ENCODE results near the gene MEX3A. TPM values are rescaled to one million over a fixed set of nuclear protein-coding genes. Genes with fewer than 3 reads are reported as not detected.

MEX3A gene
- total RNA-seq, 1 experiment from 2014 or later: 68.0 TPM

- Histone ChIP-seq H2BK12ac (ENCODE audit: insufficient read length, low read depth, low read length) (no peak overlapping the region), H3K4ac (ENCODE audit: low read depth, low read length) (no peak overlapping the region), H2AFZ (ENCODE audit: low read length) (no peak overlapping the region), H4K5ac (ENCODE audit: insufficient read length, low read depth, low read length) (no peak overlapping the region), H3K23me2 (ENCODE audit: insufficient read length, low read depth, low read length, poor library complexity, severe bottlenecking) (peaks cover 4% of the 10 kb centered on the region), H2BK20ac (ENCODE audit: low read depth, low read length, poor library complexity, severe bottlenecking) (no peak overlapping the region), H2AK5ac (ENCODE audit: insufficient read length, low read length) (no peak overlapping the region), H3K4me2 (ENCODE audit: insufficient read depth, insufficient read length, low read length) (no peak overlapping the region), H2BK5ac (ENCODE audit: insufficient read length, low read length) (no peak overlapping the region), H3K9ac (ENCODE audit: extremely low read depth, insufficient read length, low read length) (no peak overlapping the region), H3K56ac (ENCODE audit: insufficient read length, low read depth, low read length) (no peak overlapping the region), H3K23ac (ENCODE audit: insufficient read length, low read depth, low read length) (no peak overlapping the region), H3K14ac (ENCODE audit: insufficient read depth, low read length) (no peak overlapping the region), H4K91ac (ENCODE audit: insufficient read length, low read depth, low read length) (no peak overlapping the region), H4K8ac (replicated peaks; ENCODE audit: insufficient read length, low read depth, low read length) (no peak overlapping the region), H3K27me3 (ENCODE audit: insufficient read depth, low read length) (no peaks in the 10 kb centered on the region), H2BK120ac (ENCODE audit: low read depth, low read length, poor library complexity, severe bottlenecking) (no peak overlapping the region), H3K27ac (ENCODE audit: insufficient read length, low read depth, low read length) (no peak overlapping the region), H3K18ac (ENCODE audit: insufficient read length, low read depth, low read length) (no peak overlapping the region), H4K20me1 (ENCODE audit: control insufficient read depth, insufficient read depth, insufficient read length) (no peaks in the 10 kb centered on the region), H3K79me1 (ENCODE audit: insufficient read depth, low read depth, low read length, poor library complexity, severe bottlenecking) (no peaks in the 10 kb centered on the region), H3T11ph (ENCODE audit: low read length) (no peak overlapping the region), H3K4me1 (ENCODE audit: insufficient read depth, low read length) (no peaks in the 10 kb centered on the region), H2BK15ac (ENCODE audit: low read depth, low read length) (no peak overlapping the region), H3K79me2 (ENCODE audit: insufficient read depth, low read length) (no peaks in the 10 kb centered on the region), H3K9me3 (ENCODE audit: control insufficient read depth, low read depth, low read length) (no peaks in the 10 kb centered on the region)
- no peak for TF ChIP-seq CTCF (conservative IDR thresholded peaks at IDR 0.05)
- DNase-seq: no peak
- Mint-ChIP-seq H3K27ac (peak overlapping the region in 1 of 3 experiments; percentile 55; a peak in 2 of 7 replicates), H3K36me3 (ENCODE audit: insufficient read depth in 1 of 3, low read depth in 3 of 3) (peaks cover 6 to 16% (median 14%) of the 10 kb centered on the region in 3 experiments; a peak in 5 of 7 replicates), H3K9me3 (no peaks in the 10 kb centered on the region; a peak in 1 of 5 replicates), H3K4me1 (peaks cover 38 to 54% of the 10 kb centered on the region in 2 experiments), H3K4me3 (peak overlapping the region; percentile 73 to 91), H3K27me3 (ENCODE audit: low read depth) (peaks cover 1% of the 10 kb centered on the region)
- no CpG with 5 or more reads among the region's 3 CpGs for WGBS (ENCODE audit: extremely low coverage, insufficient read length, low lambda C conversion rate)
Observed at GRCh38 chr1:156062189-156062588, 20.1 kb downstream of the MEX3A start.

All from H9 (cell line).